ENCODE measurements around the gene GMDS. TPM values are rescaled to one million over a fixed set of nuclear protein-coding genes. Genes with fewer than 3 reads are reported as not detected.

GMDS gene
- total RNA-seq, 1 donor from 2014 or later, result 30.2 TPM

GRCh38 chr6:1767481-1768246, 477.7 kb downstream of the GMDS start:
- Histone ChIP-seq H3K27me3 (no peaks in the 10 kb centered on the region), H3K9me3 (no peaks in the 10 kb centered on the region), H3K4me1 (peaks cover 11% of the 10 kb centered on the region), H3K4me3 (no peak overlapping the region), H3K27ac (no peak overlapping the region), H3K36me3 (no peaks in the 10 kb centered on the region)
- DNase-seq (ENCODE audit: extremely low spot score in 2 of 2), result no peak
- TF ChIP-seq, protein P1, sequence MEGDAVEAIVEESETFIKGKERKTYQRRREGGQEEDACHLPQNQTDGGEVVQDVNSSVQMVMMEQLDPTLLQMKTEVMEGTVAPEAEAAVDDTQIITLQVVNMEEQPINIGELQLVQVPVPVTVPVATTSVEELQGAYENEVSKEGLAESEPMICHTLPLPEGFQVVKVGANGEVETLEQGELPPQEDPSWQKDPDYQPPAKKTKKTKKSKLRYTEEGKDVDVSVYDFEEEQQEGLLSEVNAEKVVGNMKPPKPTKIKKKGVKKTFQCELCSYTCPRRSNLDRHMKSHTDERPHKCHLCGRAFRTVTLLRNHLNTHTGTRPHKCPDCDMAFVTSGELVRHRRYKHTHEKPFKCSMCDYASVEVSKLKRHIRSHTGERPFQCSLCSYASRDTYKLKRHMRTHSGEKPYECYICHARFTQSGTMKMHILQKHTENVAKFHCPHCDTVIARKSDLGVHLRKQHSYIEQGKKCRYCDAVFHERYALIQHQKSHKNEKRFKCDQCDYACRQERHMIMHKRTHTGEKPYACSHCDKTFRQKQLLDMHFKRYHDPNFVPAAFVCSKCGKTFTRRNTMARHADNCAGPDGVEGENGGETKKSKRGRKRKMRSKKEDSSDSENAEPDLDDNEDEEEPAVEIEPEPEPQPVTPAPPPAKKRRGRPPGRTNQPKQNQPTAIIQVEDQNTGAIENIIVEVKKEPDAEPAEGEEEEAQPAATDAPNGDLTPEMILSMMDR (IDR thresholded peaks at IDR 0.05), result no peak
- TF ChIP-seq POLR2A (IDR thresholded peaks at IDR 0.05), result no peak
- no peak for TF ChIP-seq POLR2AphosphoS5 (IDR thresholded peaks at IDR 0.05; ENCODE audit: insufficient read depth in 1 of 2, low read depth in 1 of 2)
- intact Hi-C loops (cut with DNase I), result no loop called here

GRCh38 chr6:1766654-1767053, 478.8 kb downstream of the GMDS start:
- Histone ChIP-seq H3K36me3 (no peaks in the 10 kb centered on the region), H3K4me3 (no peak overlapping the region), H3K27ac (no peak overlapping the region), H3K9me3 (no peaks in the 10 kb centered on the region), H3K27me3 (no peaks in the 10 kb centered on the region), H3K4me1 (peaks cover 16% of the 10 kb centered on the region)
- no peak for DNase-seq (ENCODE audit: extremely low spot score in 2 of 2)
- TF ChIP-seq, protein P1 (IDR thresholded peaks at IDR 0.05), result no peak
- TF ChIP-seq POLR2A (IDR thresholded peaks at IDR 0.05) (no peak), POLR2AphosphoS5 (IDR thresholded peaks at IDR 0.05; ENCODE audit: insufficient read depth in 1 of 2, low read depth in 1 of 2) (no peak)
- intact Hi-C loops (cut with DNase I), result no loop called here

DNA sequence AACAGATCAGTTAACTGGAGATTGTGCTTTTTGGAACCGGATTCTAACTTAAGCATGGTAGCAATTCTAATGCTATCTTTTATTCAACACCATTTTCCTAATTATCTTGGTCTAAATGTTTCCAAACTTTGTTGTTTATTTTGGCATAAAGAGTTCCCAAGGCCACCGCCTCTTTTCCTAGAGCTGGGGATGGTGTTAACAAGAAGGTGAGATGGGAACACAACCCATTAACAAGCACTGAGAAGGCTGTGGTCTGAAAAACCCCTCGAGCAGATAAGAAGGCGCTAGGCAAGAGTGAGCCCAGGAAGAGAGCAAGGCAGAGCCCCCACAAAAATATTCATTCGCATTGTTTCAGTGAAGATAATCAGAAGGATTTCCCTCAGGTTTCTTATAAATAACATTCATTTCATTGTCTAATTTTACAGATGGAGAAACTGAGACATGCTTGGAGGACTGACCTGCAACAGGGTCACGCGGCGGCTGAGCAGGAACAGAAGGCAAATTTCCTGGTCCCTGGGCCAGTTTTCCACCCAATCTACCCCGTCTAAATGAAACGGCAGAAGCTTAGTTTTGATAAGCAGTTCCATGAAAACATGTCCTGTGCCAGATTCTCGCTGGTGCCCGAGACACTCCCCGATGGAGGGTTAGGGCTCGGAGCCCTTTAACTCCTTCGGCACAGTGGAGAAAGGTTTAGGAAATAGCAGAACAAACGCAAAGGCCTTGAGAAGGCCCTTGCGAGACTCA, 480.1 kb downstream of the GMDS start:
- TF ChIP-seq, protein P1 (IDR thresholded peaks at IDR 0.05), result no peak
- TF ChIP-seq POLR2A (IDR thresholded peaks at IDR 0.05) (no peak), POLR2AphosphoS5 (IDR thresholded peaks at IDR 0.05; ENCODE audit: insufficient read depth in 1 of 2, low read depth in 1 of 2) (no peak)
- H3K27ac ChIP-seq, result no peak overlapping the region
- DNase-seq (ENCODE audit: extremely low spot score in 2 of 2), result no peak
- intact Hi-C loops (cut with DNase I), result no loop called here
- no peaks in the 10 kb centered on the region for H3K27me3 ChIP-seq
- peaks cover 16% of the 10 kb centered on the region for H3K4me1 ChIP-seq
- H3K36me3 ChIP-seq, result no peaks in the 10 kb centered on the region
- H3K9me3 ChIP-seq, result no peaks in the 10 kb centered on the region
- H3K4me3 ChIP-seq, result no peak overlapping the region

GRCh38 chr6:1764397-1764987, 480.9 kb downstream of the GMDS start:
- no peak overlapping the region for H3K27ac ChIP-seq
- no peaks in the 10 kb centered on the region for H3K9me3 ChIP-seq
- intact Hi-C loops (cut with DNase I), result no loop called here
- TF ChIP-seq POLR2A (IDR thresholded peaks at IDR 0.05) (no peak), POLR2AphosphoS5 (IDR thresholded peaks at IDR 0.05; ENCODE audit: insufficient read depth in 1 of 2, low read depth in 1 of 2) (no peak)
- TF ChIP-seq, protein P1 (IDR thresholded peaks at IDR 0.05), result no peak
- H3K4me3 ChIP-seq, result no peak overlapping the region
- DNase-seq (ENCODE audit: extremely low spot score in 2 of 2), result no peak
- H3K4me1 ChIP-seq, result peaks cover 16% of the 10 kb centered on the region
- no peaks in the 10 kb centered on the region for H3K36me3 ChIP-seq
- no peaks in the 10 kb centered on the region for H3K27me3 ChIP-seq

Data from vagina (tissue), 2 donors.